LNCaP clone FGC (cell line): Measurements from ENCODE around the gene IER5L.
"Not testable (repeated sequence)": the region's sequence is repeated elsewhere in the genome, so short reads cannot be mapped to it uniquely, and the experiment has no call there.

Experiments
- DNase-seq: peaks from one replicate; pipeline ENCODE4 v3.0.0-alpha.2; 2011; ENCODE audit warnings: low read depth
- H3K4me3 ChIP-seq: 2 replicates; pipeline ENCODE4 v1.5.1; 2011; ENCODE audit warnings: mild to moderate bottlenecking, low read depth, low read length, control low read depth
- TF ChIP-seq, protein P1 (sequence below): IDR thresholded peaks from 2 replicates; pipeline ENCODE4 v1.5.1; 2012; ENCODE audit warnings: mild to moderate bottlenecking; ENCODE audit not compliant: control insufficient read depth, insufficient read depth; ENCODE audit errors: extremely low read depth

IER5L gene

DNA sequence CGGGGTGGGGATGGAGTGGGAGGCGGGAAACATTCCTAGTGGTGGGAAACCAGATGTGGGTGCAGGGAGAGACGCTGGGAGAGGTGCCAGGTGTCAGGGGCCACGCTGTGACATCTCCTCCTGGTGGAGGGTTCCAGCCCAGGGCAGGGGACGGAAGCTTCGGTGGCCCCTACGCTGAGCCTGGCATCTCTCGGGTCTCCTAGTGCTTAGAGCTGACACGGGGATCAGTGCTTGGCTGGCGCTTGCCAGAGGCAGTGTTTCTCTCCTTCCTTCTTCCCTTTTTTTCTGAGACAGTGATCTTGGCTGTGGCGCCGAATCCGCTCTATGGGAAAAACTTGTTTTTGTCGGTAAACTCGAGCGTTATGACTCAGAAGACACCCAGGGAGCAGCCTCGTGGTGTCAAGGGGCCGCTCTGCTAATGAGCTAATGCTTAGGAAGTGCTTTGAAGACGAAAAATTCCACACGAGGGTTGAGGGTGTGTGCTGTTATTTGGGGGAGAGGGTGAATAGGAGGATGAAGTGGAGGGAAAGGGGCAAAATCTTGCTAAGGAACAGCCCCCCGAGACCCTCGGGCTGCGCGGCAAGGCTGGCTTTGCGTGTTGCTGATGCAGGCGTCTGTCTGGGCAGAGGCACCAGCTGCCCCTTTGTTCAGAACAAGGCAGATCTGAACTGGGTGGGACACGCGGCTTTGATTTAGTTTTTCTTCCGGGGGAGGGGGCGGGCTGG lies 20.4 kb upstream of the IER5L start:
- DNase-seq: no peak
- TF ChIP-seq, protein P1, sequence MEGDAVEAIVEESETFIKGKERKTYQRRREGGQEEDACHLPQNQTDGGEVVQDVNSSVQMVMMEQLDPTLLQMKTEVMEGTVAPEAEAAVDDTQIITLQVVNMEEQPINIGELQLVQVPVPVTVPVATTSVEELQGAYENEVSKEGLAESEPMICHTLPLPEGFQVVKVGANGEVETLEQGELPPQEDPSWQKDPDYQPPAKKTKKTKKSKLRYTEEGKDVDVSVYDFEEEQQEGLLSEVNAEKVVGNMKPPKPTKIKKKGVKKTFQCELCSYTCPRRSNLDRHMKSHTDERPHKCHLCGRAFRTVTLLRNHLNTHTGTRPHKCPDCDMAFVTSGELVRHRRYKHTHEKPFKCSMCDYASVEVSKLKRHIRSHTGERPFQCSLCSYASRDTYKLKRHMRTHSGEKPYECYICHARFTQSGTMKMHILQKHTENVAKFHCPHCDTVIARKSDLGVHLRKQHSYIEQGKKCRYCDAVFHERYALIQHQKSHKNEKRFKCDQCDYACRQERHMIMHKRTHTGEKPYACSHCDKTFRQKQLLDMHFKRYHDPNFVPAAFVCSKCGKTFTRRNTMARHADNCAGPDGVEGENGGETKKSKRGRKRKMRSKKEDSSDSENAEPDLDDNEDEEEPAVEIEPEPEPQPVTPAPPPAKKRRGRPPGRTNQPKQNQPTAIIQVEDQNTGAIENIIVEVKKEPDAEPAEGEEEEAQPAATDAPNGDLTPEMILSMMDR: no peak
- no peak overlapping the region for H3K4me3 ChIP-seq

DNA sequence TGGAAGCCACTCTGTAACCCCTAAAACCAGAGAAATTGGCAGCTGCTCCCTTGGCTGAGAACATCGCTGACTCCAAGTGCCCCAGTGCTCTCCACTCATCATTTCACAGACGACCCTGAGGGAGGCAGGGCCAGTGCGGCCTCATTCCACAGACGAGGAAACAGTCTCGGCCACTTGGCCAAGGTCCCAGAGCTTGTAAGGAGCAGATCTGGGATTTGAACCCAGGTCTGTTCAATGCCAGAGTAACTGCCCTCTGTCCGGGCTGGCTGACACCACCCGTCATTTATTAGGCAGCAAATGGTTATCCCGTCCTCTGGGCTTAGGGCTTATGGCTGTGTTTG lies 19.9 kb upstream of the IER5L start:
- no peak for DNase-seq
- H3K4me3 ChIP-seq: no peak overlapping the region
- TF ChIP-seq, protein P1: no peak

- not testable (repeated sequence) for H3K4me3 ChIP-seq, DNase-seq
These were observed 19.0 kb upstream of the IER5L start for GRCh38 chr9:129197045-129197444.

- H3K4me3 ChIP-seq: no peak overlapping the region
- DNase-seq: no peak
These were observed 17.5 kb upstream of the IER5L start for GRCh38 chr9:129195606-129196005.

DNA sequence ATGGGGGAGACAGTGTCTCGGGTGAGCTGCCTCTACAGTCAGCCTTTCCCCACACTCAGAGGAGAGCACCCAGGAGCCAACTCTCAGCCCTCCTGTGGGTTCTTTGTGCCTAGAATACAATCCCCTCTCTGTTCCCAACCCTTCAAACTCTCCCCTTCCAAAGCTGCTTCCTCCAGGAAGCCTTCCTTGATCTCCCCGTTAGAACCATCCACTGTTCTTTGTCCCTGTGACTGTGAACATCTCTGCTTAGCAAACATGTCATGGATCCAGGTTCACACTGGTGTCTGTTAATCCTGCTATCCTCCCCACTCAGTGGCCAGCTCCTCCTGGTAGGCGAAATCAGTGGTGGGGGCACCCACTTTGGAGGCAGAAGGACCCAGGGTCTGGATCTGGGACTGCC lies 16.2 kb upstream of the IER5L start:
- H3K4me3 ChIP-seq: no peak overlapping the region
- TF ChIP-seq, protein P1: no peak
- DNase-seq: no peak

More at GRCh38 chr9:129195606-129196005, 17.5 kb upstream of the IER5L start:
- TF ChIP-seq, protein P1: no peak

GRCh38 chr9:129193655-129194054 lies 15.6 kb upstream of the IER5L start:
- H3K4me3 ChIP-seq: no peak overlapping the region
- no peak for DNase-seq
- TF ChIP-seq, protein P1: no peak

DNA sequence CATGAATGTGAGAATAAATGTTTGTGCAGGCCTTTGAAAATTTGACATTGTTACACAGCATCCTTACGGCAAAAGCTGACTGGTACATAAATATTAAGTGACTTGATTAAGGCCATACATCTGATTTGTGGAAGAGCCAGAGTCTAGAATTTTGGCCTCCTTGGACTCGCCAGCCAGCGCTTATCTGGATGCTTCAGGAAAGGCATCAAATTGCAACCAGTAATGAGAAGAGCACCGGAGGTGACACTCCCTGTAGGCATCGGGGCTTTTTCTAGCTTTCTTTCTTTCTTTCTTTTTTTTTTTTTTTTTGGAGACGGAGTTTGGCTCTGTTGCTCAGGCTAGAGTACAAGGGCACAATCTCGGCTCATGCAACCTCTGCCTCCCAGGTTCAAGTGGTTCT lies 13.2 kb upstream of the IER5L start:
- TF ChIP-seq, protein P1: no peak
- DNase-seq: no peak

GRCh38 chr9:129189971-129190370 lies 11.9 kb upstream of the IER5L start:
- not testable (repeated sequence) for DNase-seq, H3K4me3 ChIP-seq

More for the DNA sequence above, 13.2 kb upstream of the IER5L start:
- no peak overlapping the region for H3K4me3 ChIP-seq
